GM23248 (cell line): ENCODE data around the gene NCAM1.

ENCODE experiments used
- EZH2 ChIP-seq: fragments of 200-600 bp; sonication (generic); IDR thresholded peaks from 2 replicates; pipeline ENCODE4 v1.6.1; 2018; ENCODE audit warnings: antibody characterized with exemption, mild to moderate bottlenecking; ENCODE audit not compliant: insufficient read depth, poor library complexity, severe bottlenecking
- EZH2phosphoT487 ChIP-seq: fragments of 200-600 bp; sonication (generic); IDR thresholded peaks from 2 replicates; pipeline ENCODE4 v1.6.1; 2018; ENCODE audit warnings: antibody characterized with exemption, moderate library complexity, mild to moderate bottlenecking, low read depth; ENCODE audit not compliant: insufficient read depth

GRCh38 chr11:113263458-113264259, 302.4 kb downstream of the NCAM1 start:
- TF ChIP-seq EZH2, result no peak
- no peak for TF ChIP-seq EZH2phosphoT487
